Left ventricle myocardium superior (tissue), 1 donor: ENCODE results near the gene NAT16. TPM values are rescaled to one million over a fixed set of nuclear protein-coding genes. Genes with fewer than 3 reads are reported as not detected.
"Not testable (repeated sequence)": the region's sequence is repeated elsewhere in the genome, so short reads cannot be mapped to it uniquely, and the experiment has no call there.

Experiments used
- ATAC-seq: fragments of 200-7000 bp; cut with Tn5 transposase; one replicate; pipeline ENCODE4 v1.9.1; 2020; ENCODE audit warnings: mild to moderate bottlenecking, moderate library complexity
- DNase-seq: peaks from one replicate; pipeline ENCODE4 v3.0.0-alpha.2; 2020
- intact Hi-C: fragments of 100-400 bp; cut with micrococcal nuclease; formaldehyde crosslinking; loops from one replicate; pipeline ENCODE4 v1.11.0; 2022
- total RNA-seq: library from RNA; stranded (reverse); fragmentation: NEBNext Ultra II Directional; extraction: Animal tissue kit (Norgen Biotek cat#: 25700); gene quantifications from one replicate; pipeline ENCODE4 v1.2.1, GENCODE V29; 2021
- donor health status: DM: no; HTN: yes; CAD: no; lungs with severe emphysema.

The NAT16 gene
- total RNA-seq, 1 donor from 2014 or later = not detected

DNA sequence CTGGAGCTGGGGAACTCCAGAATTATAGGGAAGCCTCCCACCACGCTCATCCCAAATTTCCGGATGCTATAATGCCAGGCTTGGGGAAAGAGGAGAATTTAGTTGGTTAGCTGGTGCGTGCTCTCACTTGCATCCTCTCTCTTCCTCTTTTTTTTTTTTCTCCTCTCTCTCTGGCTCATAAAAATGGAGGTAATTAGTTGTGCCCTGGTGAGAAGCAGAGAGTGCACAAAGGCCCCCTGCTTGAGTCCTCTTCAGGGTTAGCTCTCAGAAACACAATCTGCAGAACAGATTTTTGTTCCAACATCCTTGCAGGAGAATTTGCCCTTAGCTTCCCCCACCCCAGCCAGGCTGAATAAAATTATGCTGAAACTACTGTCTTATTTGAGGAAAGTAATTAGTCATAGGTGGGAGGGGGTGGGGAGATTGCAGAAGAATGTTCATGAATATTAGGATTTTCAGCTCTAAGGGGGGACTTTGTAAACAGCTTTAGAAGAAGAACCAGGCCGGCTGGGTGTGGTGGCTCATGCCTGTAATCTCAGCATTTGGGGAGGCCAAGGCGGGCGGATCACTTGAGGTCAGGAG, 45.6 kb downstream of the NAT16 start:
- intact Hi-C loops = no loop called here
- DNase-seq (no peak), ATAC-seq (no peak)

GRCh38 chr7:101133621-101134398, 46.3 kb downstream of the NAT16 start:
- DNase-seq = no peak
- ATAC-seq = no peak
- intact Hi-C loops = no loop called here

DNA sequence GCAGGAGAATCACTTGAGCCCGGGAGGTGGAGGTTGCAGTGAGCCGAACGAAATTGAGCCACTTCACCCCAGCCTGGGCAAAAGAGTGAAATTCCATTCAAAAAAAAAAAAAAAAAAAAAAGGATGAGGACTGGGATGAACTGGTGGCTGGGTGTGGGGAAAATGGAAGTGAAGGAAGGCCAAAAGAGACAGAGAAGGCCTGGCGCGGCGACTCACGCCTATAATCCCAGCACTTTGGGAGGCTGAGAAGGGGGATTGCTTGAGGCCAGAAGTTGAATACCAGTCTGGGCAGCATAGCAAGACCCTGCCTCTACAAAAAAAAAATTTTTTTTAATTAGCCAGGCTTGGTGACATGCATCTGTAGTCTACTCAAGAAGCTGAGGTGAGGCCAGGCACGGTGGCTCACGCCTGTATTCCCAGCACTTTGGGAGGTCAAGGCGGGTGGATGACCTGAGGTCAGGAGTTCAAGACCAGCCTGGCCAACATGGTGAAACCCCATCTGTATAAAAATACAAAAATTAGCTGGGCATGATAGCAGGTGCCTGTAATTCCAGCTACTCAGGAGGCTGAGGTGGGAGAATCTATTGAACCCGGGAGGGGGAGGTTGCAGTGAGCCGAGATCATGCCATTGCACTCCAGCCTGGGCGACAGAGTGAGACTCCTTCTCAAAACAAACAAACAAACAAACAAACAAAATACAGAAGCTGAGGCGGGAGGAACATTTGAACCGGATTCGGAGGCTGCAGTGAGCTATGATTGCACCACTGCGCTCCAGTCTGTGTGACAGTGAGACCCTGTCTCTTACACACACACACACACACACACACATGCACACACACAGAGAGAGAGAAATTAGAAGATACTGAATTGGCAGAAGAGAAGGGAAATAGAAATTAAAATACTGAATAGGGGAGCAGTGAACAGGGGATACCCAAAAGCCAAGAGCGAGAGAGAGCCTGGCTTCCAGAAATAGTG, 47.2 kb downstream of the NAT16 start:
- intact Hi-C loops, ATAC-seq, DNase-seq: not testable (repeated sequence)

- ATAC-seq (no peak), DNase-seq (no peak)
- intact Hi-C loops = no loop called here
Observed at GRCh38 chr7:101129603-101130117, 50.4 kb downstream of the NAT16 start.

- intact Hi-C loops = no loop called here
- ATAC-seq (no peak), DNase-seq (no peak)
Observed at GRCh38 chr7:101128040-101128834, 51.9 kb downstream of the NAT16 start.

- intact Hi-C loops = no loop called here
- DNase-seq (no peak), ATAC-seq (no peak)
Observed at GRCh38 chr7:101127460-101128039, 52.5 kb downstream of the NAT16 start.

- intact Hi-C loops = no loop called here
Observed at GRCh38 chr7:101126651-101127459, 53.2 kb downstream of the NAT16 start, which contains the start of gene SERPINE1. Gene SERPINE1 (plus strand): TSS chr7:101127104. CDS start chr7:101128394, 1,290 bp downstream.

DNA sequence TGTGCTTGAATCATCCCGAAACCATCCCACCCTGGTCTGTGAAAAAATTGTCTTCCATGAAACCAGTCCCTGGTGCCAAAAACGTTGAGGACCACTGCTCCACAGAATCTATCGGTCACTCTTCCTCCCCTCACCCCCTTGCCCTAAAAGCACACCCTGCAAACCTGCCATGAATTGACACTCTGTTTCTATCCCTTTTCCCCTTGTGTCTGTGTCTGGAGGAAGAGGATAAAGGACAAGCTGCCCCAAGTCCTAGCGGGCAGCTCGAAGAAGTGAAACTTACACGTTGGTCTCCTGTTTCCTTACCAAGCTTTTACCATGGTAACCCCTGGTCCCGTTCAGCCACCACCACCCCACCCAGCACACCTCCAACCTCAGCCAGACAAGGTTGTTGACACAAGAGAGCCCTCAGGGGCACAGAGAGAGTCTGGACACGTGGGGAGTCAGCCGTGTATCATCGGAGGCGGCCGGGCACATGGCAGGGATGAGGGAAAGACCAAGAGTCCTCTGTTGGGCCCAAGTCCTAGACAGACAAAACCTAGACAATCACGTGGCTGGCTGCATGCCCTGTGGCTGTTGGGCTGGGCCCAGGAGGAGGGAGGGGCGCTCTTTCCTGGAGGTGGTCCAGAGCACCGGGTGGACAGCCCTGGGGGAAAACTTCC, 54.0 kb downstream of the NAT16 start:
- peak; percentile 56 for ATAC-seq
- intact Hi-C loops = no loop called here
- DNase-seq = peak; percentile 82

More at GRCh38 chr7:101126651-101127459, 53.2 kb downstream of the NAT16 start, which contains the start of gene SERPINE1:
- DNase-seq = peak; percentile 87
- ATAC-seq = peak; percentile 88

GRCh38 chr7:101124376-101125056, 55.6 kb downstream of the NAT16 start:
- intact Hi-C loops = no loop called here
- no peak for ATAC-seq
- DNase-seq = no peak

DNA sequence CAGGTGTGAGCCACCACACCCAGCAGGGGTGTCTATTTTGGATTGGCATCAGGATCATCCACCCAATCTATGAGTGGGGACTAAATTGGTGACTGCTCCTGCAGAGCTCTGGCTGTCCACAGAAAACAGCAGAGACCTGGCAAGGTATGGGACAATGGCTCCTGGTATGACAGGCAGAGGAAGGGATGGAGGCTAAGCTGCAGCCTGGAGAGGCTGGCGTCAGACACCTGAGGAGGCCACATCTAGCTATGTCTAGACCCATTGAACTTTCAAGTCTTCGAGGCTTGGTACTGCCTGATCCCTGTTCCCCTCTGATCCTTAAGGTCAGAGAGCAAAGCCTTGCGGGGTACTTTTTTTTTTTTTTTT, 56.4 kb downstream of the NAT16 start:
- ATAC-seq (no peak), DNase-seq (no peak)
- intact Hi-C loops = no loop called here

- ATAC-seq = no peak
- intact Hi-C loops = no loop called here
- DNase-seq = no peak
Observed at GRCh38 chr7:101122933-101123702, 57.0 kb downstream of the NAT16 start.

GRCh38 chr7:101121991-101122932, 57.8 kb downstream of the NAT16 start:
- DNase-seq (peak; percentile 75), ATAC-seq (peak; percentile 81)
- intact Hi-C loops = no loop called here

GRCh38 chr7:101121631-101121990, 58.5 kb downstream of the NAT16 start:
- DNase-seq, intact Hi-C loops, ATAC-seq: not testable (repeated sequence)
